CD4-positive, alpha-beta T cell treated with Interleukin-6 at 100 ng/mL for 8 hours (primary cell): Measurements from ENCODE around the gene SNAI1.
A peak's percentile ranks its signal among the peaks of the same experiment; 100 is the strongest.
"Not testable (repeated sequence)": the region's sequence is repeated elsewhere in the genome, so short reads cannot be mapped to it uniquely, and the experiment has no call there.

Source experiments
- DNase-seq: peaks from one replicate; pipeline ENCODE4 v3.0.0-alpha.2; 2020; ENCODE audit warnings: mixed read lengths, low spot score

The SNAI1 gene

DNA sequence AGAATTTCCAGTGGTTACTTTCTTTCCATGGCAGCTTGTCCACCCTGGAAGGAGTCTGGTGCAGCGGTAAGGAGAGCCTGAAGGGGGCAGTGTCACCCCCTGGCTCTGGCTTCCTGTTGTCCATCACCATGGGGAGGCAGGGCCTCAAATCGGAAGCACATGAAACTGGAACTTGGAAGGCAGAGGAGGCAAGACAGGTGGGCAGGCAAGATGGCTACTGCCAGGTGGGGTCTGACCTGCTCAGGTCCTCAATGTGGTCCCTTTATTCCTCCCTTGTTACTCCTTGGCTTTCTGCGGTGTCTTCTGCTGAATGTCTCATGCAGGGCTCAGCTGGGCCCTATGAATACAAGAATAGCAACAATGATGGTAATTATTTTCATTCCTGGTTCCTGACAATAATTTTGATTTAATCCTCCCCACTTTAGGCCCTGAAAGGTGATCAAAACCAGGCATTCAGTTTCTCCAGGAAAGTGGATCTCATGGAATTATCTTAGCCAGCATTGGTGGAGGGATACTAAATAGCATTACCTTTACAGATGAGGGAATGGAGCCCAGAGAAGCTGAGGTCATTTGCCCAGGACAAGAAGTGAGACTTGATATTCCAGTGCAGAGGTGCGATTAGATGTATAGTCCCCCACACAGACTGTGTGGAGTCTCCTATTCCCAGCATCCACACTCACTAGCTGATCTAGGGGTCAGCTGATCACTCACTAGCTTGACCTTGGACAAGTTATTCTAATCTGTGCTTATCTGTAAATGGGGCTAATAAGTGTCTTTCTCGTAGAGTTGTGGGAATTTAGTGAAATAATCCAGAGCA is 17.6 kb upstream of the SNAI1 start:
- DNase-seq = no peak

- DNase-seq = no peak
These were observed 16.9 kb upstream of the SNAI1 start for GRCh38 chr20:49965781-49966305.

- DNase-seq = no peak
These were observed 15.9 kb upstream of the SNAI1 start for GRCh38 chr20:49966861-49967260.

GRCh38 chr20:49969234-49969633 is 13.5 kb upstream of the SNAI1 start:
- no peak for DNase-seq

DNA sequence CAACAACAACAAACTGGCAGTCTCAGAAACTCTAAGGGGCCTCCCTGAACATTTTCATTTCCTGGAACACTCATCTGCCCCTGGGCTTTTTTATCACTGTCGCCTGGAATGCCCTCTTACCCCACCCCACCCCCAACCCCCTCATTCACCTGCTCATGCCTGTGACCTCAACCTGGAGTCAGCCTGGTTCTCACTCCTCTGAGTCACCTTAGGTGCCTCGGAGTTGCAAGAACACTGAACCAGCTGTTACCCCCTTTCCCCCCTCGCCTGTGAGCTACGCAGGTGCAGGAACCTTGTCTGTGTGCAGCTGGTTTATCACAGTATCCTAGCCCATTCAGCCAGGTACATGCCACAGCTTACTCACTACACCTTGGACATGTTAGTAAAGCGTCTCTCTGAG is 12.8 kb upstream of the SNAI1 start:
- DNase-seq = no peak

DNA sequence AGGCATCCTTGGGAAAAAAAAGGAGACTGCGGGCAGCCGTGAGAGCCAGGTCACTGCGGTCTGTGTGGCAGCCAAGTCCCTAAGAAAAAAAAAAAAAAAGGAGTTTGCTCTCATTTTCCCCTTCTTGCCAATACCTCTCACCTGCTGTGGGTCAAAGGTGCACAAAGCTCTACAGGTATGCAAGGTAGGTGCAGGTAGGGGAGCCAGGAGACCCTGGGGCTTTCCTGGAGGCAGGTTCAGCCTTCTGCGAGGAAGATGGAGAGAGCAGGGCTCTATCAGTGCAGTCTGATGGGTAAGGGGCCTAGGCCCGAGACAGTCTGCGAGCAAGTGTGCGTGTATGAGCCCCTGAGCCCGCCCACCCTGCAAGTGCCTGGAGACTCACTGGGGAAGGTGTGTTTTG is 12.3 kb upstream of the SNAI1 start:
- no peak for DNase-seq

DNA sequence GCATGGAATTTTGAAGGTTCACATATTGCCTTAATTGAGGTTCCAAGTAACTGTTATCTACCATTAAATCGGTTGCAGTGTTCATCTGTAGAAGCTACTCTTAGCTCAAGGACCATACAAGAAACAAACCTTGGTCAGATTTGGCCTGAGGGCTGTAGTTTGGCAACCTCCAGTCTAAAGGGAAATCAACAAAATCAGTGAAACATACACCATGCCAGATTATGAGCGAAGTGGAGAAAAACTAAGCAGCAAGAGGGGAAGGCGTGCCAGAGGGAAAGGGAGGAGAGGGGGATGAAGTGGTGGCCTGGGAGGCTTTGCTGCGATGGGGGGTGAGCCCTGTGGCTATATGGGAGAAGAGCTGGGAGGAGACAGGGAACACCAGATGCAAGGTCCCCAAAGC is 8.8 kb upstream of the SNAI1 start:
- DNase-seq = no peak

- no peak for DNase-seq
These were observed 6.2 kb upstream of the SNAI1 start for GRCh38 chr20:49976542-49976941.

DNA sequence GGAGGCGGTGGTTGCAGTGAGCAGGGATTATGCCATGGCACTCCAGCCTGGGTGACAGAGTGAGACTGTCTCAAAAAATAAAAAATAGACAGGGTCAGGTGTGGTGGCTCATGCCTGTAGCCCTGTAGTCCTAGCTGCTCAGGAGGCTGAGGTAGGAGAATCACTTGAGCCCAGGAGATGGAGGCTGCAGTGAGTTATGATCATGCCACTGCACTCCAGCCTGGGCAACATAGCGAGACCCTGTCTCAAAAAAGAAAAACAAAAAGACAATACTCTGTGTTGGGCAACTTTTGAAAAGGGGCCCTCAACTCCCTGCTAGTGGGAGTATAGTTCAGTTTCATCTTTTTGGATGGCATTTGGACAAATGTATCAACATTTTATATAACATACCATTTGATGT is 5.0 kb upstream of the SNAI1 start:
- DNase-seq = not testable (repeated sequence)

DNA sequence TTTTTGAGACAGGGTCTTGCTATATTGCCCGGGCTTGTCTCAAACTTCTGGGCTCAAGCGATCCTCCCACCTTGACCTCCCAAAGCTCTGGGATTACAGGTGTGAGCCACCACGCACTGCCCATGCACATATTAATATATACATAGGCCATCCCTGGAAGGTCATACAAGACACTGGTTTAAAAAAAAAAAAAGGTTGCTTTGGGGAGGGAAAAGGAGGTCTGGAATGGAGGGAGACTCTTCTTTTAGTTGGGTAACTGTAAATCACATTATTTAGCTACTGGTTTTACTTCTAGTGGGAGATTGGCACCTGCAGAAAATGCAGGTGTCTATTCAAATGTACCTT is 4.1 kb upstream of the SNAI1 start:
- DNase-seq = no peak

DNA sequence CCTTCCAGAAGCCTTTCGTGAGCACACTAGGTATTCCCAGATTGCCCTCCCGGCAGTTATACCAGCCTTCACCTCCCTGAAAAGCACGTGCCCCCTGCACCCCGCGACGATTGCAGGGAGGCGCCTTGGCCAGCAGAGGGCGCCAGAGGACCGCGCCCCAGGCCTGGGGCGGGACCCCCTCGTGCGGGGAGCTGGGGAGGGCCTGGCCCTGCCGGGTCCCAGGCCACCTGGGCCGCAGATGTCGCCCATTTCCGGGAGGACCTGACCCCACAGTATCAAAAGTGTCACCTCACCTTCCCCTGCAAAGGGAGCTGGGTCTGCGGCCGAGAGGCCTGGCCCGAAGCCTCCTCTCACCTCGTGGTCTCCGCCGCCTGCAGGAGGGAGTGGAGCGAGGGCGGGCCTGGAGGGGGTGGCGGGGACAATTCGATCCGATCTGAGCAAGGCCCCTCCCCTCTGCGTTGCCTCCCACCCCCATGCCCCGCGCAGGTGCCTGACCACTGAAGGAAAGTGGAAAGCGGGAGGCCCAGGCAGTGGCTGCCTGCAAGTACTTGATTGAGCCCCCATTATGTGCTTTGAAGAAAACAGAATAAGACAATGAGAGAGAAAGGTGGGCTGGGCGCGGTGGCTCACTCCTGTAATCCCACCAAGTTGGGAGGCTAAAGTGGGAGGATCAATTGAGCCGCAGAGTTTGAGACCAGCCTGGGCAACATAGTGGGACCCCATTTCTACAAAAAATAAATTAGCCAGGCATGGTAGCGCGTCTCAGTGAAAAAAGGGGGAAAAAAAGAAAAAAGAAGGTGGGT is 3.5 kb upstream of the SNAI1 start:
- peak; percentile 55 for DNase-seq

GRCh38 chr20:49980140-49981008 is 2.4 kb upstream of the SNAI1 start:
- no peak for DNase-seq

- DNase-seq = no peak
These were observed 1.3 kb upstream of the SNAI1 start for GRCh38 chr20:49981218-49982071.

DNA sequence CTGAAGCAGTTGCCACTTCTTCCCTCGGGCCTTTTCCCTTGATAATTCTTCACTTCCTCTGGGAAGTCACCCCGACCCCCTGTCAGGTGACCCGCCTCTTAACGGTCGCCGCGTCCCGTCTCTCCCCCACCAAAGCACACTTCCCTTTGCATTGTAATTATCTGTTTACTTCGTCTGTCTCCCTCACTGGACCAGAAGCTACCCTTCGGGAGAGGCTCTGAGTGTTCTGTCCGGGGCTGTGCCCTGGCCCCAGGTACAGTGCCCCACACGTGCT is 771 bp upstream of the SNAI1 start:
- DNase-seq = no peak

DNA sequence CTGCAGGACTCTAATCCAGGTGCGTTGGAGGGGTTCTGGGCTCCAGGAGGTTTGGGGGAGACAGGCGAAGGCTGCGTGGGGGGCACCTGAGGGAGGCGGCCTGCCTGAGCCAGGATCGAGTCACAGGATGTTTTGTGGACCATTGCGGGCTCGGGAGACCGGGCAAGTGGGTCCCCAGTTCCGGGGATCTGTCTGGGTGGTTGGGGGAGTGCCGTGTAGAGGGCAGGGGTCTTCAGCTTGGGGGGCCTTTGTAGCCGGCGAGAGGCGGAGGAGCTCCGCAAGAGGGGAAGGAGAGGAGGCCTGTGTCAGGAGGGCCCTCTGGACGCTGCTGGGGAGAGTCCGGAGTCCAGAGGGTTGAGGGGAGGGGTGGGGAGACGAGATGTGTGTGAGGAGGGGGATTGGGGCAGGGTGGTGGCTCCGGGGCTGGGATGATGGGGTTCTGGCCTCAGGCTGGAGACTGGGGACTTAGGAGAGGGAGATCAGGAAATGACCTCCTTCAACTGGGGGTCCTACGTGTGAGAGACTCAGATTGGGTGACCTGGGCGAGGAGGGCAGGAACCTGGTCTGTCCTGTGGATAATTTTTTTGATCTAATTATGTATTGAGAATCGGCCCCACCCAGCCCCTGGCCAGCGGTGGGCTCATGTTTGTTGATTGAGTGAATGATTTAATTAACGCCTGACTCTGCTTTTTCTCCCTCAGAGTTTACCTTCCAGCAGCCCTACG is 505 bp downstream of the SNAI1 start:
- DNase-seq = no peak

- DNase-seq = no peak
These were observed 1.1 kb downstream of the SNAI1 start for GRCh38 chr20:49983848-49984408.

- DNase-seq = no peak
These were observed 1.8 kb downstream of the SNAI1 start for GRCh38 chr20:49984426-49985153.

- DNase-seq = no peak
These were observed 2.4 kb downstream of the SNAI1 start for GRCh38 chr20:49985157-49985556.

DNA sequence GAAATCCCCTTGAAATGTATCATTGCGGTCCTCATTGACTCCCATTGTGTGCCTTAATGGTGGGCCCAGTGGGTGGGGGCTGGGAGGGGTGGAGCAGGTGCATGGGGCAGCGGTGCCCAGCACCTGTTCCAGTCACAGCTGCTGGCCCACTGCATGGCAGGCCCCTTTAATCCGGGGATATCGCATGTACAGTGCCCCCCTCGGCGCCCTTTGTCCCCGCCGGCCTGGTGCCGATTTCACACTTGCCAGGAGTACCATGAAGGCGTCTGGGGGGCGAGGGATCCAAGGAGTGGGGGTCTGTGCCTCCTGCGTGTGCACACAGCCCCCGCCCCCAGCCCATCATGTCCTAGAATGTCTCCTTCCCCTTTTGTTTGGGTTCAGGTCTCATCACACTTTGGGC is 2.8 kb downstream of the SNAI1 start:
- DNase-seq = no peak

DNA sequence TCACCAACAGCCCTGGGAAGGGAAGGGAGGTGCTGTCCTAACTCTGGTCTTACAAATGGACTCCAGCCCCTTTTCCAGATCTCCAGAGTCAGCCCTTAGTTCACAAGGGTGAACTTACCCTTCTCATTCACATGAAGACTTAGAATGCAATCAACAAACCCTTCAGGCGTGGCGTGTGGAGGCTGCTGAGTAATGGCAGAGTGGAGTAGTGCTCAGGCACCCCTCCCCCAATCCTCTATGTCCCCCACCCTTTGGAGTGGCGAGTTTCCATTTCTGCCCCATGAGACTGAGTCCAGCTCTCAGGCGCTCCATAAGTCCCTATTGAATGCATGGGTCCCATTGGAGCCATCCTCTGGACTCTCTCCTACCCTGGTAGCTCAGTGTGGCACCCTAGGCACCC is 3.3 kb downstream of the SNAI1 start:
- no peak for DNase-seq
